Hepatic stellate cell (primary cell): ENCODE data around the gene GFOD1.

Source experiments
- DNase-seq: peaks from one replicate; pipeline ENCODE4 v3.0.0; 2011; ENCODE audit warnings: low spot score

Gene GFOD1, protein sequence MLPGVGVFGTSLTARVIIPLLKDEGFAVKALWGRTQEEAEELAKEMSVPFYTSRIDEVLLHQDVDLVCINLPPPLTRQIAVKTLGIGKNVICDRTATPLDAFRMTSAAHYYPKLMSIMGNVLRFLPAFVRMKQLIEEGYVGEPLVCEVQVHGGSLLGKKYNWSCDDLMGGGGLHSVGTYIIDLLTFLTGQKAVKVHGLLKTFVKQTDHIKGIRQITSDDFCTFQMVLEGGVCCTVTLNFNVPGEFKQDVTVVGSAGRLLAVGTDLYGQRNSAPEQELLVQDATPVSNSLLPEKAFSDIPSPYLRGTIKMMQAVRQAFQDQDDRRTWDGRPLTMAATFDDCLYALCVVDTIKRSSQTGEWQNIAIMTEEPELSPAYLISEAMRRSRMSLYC

DNA sequence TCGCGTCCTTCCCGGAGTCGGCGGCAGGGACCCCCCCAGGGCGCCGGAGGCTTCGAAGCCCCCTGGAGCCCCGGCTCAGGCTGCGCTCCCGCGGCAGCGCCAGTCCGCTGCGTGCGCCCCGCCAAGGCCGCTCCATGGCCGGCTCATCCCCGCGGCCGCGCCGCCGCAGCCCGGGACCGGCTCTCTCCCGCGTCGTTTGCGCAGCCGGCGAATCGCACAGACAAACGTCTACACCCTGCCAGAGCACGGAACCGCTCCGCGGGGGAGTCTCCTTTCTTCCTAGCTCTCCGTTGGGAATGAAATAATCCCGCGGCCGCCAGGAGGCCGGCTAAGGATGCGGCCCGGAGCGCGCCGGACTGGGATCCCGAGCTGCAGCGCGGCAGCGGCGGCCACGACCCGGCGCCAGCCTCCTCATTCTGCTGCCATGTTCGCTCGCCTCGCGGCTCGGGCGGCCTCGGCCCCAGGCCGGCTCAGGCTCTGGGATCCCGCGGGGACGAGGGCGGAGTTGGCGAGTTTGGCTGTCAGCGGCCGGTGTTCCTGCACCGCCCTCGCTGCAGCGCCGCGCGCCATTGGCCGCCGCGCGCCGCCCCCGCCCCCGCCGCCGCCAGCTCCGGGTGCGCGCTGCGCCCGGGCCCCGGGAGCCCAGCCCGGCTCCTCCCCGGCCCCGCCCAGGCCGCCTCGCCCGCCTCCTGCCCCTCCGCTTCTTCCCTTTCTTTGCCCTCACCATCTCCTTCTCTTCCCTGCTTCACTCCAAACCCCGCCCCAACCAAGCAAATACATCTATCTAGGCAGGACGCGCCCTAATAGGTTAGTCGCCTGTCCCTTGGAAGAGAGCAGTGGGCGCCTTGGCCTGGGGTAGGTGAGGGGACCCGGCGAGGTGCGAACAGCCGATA is at the start of gene GFOD1:
GFOD1 (minus strand) TSS at position 479 of the 893 bp plus-strand sequence. CDS start 710 bp downstream, outside the sequence.
- peak; percentile 93 for DNase-seq

DNA sequence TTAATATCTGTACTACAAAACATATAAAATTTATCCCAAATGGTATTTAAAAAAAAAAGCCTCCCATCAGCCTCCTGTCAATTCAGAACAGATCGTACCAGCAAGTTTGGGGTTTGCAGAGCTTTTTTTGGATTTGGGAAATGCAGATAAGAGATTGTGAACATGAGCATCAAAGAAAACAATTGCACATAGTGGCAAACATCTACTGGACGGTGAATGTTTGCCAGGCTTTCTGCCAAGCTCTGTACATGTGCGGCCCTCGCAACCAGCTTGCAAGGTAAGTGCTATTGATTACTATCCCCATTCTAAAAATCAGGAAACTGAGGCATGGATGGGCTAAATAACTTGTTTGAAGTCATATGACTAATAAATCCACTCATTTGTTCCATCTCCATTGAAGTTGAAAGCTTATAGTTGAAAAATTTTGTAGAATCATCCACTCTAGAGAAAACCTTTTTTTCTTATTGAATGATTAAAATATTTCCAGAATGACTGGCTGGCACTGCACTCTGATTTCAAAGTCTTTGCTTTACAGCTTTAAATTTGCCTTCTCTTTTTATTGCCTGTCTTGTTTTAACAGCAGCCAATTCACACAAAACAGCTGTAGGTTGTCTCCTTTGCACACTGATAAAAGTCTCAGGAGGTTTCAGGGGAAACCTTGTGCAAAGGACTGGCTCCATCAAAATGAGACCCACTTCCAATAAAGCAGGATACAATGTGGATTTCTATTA is 49.6 kb upstream of the GFOD1 start:
- DNase-seq: no peak

DNA sequence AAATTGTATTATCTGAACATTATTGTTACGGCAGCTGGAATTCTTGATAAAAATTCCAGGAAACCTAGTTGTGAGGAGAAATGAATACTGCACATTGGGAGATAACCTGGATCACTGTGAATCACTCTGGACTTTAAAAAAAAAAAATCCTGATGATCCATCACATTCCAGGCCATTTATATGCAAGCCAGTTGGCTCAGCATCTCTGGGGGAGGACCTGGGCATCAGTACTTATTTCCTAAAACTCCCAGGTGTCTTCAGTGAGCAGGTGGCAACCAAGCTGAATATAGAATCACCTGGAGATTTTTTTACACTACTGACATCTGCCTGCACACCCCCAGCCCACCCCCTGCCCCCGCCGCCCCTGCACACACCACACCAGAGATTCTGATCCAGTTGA is 47.9 kb upstream of the GFOD1 start:
- no peak for DNase-seq

DNA sequence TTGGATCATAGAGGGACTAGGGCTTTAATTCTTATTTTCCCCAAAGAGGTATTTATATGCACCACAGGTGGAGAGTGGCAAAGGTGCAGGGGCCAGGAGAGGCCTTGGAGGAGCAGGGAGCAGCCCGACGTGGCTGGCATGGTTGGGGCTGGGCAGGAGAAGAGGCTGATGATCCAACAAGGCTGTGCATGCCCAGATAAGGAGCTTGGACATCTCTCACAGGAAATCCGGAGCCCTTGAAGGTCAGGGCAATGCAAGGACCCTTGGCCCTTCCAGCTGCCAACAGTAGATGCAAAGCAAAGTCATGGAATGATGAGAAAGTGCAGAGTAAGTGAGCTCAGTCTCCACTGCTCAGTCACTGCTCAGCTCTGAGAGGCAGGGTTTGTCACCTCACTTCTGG is 47.1 kb upstream of the GFOD1 start:
- no peak for DNase-seq

DNA sequence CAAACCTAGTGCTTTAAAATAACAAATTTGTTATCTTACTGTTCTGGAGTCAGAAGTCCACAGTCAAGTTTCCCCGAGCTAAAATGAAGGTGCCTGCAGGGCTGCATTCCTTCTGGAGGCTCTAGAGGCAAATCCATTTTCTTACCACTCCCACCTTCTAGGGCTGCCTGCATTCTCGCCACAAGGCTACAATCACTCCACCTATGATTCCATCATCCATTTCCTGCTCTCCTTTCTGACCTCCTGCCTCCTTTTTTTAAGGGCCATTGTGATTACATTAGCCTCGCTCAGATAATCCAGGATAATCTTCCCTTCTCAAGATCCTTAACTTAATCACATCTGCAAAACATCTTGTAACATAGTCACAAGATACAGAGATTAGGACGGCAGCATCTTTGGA is 44.6 kb upstream of the GFOD1 start:
- no peak for DNase-seq

DNA sequence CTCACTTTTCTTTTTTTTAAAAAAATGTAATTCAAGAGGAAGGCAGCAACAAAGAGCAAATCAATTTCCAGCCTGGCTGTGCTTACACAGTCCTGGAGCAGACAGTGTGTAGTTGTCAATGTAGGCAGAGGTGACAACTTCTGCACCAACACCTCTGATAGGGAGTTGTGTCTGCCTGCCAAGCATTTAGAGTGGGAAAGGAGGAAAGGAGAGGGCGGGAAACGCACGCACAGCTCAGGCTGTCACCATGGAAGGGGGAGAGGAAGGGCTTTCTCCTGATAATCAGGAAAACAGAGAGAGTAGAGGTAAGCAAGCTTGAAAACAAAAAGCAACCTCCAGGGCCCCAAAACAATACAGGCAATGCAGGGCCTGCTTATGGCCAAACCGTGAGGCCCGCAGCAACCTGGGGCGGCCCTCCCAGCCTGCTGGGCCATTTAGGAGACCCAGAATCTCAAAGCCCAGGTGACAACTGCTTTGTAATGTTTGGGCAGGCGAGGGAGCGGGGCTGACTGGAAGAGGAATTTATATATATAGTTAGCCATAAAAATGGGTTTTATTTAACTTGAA is 41.5 kb upstream of the GFOD1 start:
- no peak for DNase-seq

DNA sequence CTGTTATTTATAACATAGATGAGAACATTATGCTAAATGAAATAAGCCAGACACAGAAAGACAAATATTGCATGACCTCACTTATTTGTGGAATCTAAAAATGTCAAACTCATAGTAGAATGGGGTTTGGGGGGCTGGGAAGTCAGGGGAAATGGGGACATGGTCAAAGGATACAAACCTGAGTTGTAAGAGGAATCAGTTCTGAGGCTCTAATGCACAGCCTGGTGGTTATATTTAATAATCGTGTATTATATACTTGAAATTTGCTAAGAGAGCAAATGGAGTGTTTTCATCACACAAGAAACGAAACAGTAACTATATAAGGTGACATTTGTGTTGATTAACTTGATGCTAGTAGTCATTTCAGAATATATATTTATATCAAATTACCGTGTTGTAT is 40.8 kb upstream of the GFOD1 start:
- no peak for DNase-seq

DNA sequence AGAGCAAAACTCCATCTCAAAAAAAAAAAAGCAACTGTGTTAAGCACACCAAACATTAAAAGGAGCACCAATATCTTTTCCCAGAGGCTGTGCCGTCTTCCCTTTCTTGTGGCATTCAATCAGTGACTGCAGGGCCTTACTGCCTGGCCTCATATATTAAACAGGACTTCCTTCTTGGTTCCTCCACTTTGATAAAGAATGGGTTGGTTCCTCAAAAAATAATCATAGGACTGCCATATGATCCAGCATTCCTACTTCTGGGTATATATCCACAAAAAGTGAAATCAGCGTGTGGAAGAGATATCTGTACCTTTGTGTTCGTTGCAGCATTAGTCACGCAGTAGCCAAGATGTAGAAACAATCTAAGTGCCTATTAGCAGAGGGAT is 40.3 kb upstream of the GFOD1 start:
- DNase-seq: no peak

DNA sequence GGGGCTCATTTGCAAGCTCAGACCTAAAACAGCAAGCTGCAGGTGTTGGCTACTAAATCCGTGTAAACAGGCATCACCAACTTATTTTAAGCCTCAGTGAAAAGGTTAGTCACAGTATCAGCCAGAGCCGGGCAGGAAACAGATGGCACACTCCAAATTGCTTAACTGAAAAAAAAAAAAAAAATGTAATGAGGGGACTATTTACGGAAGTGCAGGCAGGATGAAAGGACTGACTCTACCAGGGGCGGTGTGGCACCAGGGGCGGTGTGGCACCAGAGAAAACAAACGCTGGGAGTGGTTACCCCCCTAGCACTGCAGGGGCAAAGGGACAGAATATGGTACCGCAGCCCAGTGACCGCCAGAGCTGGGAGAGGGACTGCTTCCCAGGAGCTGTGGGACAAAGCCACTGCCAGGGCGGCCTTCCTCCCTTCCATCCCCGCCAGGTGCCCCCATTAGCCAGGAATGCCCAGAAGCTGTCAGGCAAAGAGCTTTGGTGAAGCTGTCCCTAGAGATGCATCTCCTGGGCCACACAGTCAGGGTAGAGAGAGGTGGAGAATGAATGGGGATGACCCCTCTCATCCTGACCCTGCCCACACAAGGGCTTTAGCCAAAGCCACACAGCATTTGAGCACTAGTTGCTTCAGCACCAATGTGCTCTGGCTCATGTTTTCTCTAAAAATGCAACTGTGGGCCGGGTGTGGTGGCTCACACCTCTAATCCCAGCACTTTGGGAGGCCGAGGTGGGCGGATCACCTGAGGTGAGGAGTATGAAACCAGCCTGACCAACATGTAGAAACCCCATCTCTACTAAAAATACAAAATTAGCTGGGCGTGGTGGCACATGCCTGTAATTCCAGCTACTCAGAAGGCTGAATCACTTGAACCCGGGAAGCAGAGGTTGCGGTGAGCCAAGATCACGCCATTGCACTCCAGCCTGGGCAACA is 39.6 kb upstream of the GFOD1 start:
- no peak for DNase-seq

DNA sequence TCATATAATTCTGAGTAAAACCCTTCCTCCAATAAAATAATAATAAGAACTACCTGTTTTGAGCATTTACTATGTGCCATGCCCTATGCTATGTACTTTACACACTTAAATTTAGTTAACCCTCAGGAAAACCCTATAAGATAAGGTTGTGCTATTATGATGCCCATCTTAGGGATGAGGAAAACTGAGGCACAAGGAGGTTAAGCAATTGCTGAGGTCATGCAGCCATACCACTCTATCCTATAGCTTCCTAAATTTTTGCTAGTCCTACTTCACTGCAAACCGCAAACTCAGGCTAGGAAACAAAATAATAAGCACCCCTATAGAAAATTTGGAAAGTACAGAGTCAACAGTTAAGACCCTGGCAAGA is 38.9 kb upstream of the GFOD1 start:
- DNase-seq: no peak

DNA sequence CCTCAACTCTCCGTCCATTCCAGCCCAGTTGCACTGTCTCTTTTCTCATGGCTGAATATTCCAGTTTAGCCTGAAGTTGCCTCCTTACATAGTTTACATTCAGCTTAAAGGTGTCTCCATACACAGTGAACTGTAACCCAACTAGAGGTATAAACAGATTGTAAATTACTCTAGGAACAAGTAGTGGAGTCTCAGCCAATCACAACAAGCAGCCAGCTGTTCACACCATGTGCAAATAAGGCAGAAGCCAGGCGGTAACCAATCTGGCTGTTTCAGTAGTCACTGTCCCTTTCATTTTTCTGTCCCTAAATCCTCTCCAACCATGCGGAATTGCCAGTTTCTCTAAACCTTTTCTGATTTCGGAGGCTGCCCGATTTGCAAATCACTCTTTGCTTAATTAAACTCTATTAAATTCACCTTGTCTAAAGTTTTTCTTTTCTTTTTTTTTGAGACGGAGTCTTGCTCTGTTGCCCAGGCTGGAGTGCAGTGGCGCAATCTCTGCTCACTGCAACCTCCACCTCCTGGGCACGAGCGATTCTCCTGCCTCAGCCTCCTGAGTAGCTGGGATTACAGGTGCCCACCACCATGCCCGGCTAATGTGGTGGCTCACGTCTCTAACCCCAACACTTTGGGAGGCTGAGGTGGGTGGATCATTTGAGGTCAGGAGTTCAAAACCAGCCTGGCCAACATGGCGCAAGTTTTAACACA is 37.6 kb upstream of the GFOD1 start:
- no peak for DNase-seq

DNA sequence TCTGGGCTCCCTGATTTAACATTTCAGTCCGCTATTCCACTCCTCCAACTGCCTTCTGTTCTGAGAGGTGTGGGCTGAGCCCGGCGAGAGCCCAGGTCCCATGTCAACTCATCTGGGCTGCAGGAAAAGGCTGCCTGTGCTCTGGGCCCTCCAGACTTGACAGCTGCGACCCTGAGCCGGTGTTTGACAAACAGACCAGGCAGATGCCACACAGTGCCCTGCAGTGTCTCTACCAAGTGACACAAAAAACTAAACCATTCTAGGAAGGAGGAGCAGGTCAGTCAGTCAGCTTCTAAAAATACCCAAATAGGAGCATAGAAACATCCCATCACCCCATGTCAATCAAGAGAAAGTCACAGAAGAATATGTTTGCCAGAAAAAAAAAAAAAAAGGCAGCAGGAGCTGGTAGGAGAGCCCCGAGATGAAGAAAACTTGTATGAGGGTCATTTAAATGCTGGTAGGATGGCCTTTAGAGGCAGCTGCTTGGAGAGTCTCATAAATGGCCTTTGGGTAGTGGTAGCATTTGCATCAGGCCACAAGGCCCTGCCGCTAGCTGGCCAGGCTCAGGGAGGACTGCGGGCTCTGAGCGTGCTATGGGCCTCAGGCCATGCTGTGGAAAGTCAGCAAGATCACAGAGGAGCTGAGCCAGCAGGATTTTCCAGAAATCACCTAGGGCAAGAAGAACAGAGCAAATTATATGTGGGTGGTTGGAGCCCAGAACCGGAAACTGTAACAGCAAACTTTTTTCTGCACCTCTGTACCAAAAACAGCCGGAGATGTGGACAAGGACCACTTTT is 36.6 kb upstream of the GFOD1 start:
- DNase-seq: no peak

DNA sequence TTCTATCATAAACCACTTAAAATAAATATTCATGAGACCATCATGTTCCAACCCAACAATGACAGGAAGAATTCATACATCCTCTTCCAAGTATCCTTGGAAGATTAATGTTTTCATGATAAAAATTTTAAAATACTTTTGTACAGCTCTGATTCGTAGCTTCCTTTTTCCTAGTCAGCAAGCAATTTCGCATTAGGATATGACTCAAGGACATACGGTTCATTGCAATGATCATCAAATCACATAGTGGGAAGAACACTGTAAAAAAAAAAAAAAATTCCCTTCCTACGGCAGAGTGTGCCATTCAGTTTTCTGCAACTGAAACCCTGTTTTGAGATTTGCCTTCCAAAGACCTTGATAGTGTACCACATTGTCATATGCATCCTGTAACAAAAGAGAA is 35.3 kb upstream of the GFOD1 start:
- DNase-seq: peak; percentile 67

DNA sequence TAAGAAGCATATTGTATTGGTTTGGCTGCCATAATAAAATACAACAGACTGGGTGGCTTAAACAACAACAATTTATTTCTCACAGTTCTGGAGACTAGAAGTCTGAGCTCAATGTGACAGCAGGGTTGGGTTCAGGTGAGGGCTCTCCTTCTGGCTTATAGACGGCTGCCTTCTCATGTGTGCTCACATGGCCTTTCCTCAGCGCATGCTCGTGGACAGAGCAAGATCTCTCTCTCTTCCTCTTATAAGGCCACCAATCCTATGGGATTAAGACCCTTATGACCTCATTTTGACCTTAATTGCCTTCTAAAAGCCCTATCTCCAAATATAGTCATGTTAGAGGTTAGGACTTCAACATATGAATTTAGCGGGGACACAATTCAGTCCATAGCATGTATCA is 32.4 kb upstream of the GFOD1 start:
- no peak for DNase-seq

DNA sequence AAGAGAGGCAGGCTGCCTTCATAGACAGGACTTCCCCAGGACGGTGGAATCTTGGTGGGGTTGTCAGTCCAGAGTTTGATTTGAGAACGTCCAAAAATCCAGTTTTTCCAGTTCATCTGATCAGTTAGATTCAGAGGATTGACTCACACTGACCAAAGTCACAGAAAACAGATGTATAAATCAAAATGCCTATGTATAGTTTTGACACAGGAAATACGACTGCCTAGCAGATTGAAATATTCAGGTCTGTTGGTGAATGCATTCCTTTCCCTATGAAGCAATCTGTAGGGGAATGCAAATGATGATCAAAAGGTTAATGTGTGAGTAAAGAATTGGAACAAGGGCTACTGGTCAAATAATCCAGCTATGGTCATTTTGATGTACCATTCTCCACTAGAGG is 29.7 kb upstream of the GFOD1 start:
- DNase-seq: no peak

DNA sequence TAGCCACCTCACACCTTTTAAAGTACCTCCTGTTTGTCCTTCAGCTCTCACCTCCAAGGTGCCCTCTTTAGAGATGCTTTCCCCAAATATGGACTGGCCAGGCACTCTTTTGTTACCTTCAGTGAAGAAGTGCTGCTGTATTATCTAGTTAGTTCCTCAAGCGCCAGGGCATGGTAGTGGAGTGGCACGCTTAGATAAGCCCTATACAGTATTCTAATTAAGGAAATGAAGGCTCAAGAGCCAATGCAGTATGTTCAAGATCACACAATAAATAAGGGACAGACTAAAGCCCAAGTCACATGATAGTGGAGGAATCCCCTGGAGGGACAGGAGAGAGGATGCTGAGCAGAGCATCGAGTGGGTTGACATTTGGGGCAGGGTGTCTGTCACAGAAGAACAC is 28.5 kb upstream of the GFOD1 start:
- DNase-seq: no peak

DNA sequence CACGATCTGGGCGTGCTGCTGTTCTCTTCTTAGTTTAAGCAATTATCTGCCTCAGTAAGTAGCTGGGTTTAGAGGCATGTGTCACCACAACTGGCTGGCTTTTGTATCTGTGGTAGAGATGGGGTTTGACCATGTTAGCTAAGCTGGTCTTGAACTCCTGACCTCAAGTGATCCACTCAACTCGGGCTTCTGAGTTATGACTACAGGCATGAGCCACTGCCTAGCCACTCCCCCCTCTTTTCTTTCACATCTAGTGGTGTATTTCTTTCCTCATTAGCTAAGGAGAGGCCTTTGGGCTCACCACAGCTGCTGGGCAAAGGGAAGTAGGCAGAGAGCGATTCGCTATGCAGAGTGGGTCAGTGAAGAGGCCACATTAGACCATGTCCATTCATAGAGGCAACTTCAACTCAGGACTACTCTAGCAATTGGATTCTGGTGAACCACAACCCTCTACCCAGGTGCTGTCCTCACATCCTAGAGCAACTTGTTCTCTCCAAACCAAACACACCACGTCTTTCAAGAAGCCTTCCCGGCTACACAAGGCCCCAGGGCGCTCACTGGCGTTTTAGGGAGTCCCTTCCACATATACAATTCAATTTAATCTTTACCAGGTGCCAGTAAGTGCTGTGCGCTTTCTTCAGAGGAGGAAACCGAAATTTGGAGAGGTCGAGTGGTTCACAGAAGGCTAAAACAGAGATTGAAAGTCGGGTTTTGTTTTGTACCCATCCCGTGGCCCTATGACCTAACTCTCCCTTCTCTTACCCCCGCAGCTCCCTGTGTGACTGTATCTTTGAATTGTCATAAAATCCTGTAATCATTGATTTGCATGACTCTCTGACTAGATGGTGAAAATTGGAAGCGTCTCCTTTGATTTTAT is 26.5 kb upstream of the GFOD1 start:
- no peak for DNase-seq

DNA sequence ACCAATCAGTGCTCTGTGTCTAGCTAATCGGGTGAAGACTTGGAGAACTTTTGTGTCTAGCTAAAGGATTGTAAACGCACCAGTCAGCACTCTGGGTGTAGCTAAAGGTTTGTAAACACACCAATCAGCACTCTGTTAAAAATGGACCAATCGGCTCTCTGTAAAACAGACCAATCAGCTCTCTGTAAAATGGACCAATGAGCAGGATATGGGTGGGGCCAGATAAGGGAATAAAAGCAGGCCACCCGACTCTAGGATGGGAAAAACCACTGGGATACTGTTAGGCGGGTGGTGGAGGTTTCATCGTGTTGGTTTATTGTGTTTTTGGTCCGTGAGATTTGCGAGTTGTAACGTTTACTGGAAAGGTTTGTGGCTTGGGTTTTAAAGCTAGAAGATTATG is 25.5 kb upstream of the GFOD1 start:
- no peak for DNase-seq
